ENCODE results near the gene CBLIF.
A peak's percentile ranks its signal among the peaks of the same experiment; 100 is the strongest.

CBLIF gene

DNA sequence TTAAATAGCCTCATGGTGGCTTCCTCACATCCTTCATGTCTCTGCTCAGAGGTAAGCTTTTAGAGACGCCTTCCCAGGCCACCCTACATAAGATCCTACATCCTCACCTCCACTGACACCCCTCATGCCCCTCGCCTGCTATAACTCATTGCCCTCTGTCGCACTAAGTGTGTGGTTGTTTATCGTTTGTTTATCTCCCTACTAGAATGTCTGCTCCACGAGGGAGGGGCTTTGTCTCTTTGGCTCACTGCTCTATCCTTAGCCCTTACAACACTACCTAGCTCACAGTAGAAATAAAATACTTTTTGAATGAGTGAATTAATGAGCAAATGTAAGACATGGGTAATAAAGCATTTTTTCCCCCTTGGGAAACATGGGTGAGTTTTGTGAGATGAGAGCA lies 1.3 kb upstream of the CBLIF start:
- TF ChIP-seq, protein P1, sequence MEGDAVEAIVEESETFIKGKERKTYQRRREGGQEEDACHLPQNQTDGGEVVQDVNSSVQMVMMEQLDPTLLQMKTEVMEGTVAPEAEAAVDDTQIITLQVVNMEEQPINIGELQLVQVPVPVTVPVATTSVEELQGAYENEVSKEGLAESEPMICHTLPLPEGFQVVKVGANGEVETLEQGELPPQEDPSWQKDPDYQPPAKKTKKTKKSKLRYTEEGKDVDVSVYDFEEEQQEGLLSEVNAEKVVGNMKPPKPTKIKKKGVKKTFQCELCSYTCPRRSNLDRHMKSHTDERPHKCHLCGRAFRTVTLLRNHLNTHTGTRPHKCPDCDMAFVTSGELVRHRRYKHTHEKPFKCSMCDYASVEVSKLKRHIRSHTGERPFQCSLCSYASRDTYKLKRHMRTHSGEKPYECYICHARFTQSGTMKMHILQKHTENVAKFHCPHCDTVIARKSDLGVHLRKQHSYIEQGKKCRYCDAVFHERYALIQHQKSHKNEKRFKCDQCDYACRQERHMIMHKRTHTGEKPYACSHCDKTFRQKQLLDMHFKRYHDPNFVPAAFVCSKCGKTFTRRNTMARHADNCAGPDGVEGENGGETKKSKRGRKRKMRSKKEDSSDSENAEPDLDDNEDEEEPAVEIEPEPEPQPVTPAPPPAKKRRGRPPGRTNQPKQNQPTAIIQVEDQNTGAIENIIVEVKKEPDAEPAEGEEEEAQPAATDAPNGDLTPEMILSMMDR (IDR thresholded peaks at IDR 0.05; ENCODE audit: borderline replicate concordance, insufficient read depth, low read depth, low read length): no peak
- H3K4me3 ChIP-seq (ENCODE audit: low read depth, low read length): no peak overlapping the region

DNA sequence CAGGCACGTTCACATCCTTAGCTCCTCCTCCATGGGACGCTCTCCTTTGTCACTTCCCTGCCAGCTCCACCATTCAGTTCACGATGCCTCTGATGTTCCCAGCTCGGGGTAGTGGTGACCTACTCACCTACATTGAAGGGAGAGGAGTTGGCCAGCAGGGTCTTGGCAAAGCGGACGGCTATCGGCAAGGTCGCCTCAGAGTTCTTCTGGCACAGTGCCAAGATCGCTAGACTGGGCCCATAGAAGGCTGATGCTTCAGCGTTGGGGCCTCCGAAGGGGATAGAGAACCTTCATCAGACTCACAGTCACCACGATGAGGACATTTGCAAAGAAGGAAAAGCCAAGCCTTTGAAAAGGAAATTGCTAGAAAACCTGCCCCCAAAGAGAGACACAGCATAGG lies 3.0 kb downstream of the CBLIF start:
- H3K4me3 ChIP-seq (ENCODE audit: low read depth, low read length): no peak overlapping the region
- TF ChIP-seq, protein P1 (IDR thresholded peaks at IDR 0.05; ENCODE audit: borderline replicate concordance, insufficient read depth, low read depth, low read length): no peak

DNA sequence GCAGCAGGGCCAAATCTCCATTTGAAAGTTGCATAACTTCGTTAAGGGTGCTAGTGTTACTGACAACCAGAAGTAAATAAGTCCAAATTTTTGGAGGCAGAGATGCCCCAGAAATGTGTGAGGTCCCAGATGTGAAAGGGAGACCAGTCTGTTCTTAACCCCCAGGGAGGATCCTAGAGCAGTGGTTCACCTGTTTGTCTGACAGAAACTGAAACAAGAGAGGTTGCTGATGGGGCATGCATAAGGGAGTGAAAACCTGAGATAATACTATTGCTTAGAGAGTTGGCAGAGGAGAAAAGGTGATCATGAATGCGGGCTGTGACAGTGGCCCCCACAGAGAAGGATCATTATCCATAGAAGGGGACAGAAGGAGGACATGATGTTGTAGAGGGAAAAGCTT lies 3.8 kb downstream of the CBLIF start:
- TF ChIP-seq, protein P1 (IDR thresholded peaks at IDR 0.05; ENCODE audit: borderline replicate concordance, insufficient read depth, low read depth, low read length): no peak
- no peak overlapping the region for H3K4me3 ChIP-seq (ENCODE audit: low read depth, low read length)

DNA sequence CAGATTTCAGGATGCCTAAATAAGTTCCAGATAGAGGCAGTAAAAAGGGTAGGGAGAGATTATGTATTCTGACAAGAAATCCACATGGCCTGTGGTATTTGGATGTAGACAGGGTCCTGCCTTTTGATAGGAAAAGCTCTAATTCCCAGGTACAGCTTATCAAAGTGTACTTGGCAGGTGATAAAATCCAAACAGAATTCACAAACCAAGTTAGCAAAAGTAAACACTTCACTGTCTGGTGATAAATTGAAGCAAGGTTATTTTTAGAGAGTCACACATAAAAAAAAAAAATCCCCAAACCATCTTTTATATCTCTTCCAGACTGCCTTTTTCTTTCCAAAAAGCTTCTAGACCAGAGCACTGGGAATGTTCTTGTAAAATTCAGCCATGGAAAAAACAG lies 5.7 kb downstream of the CBLIF start:
- TF ChIP-seq, protein P1 (IDR thresholded peaks at IDR 0.05; ENCODE audit: borderline replicate concordance, insufficient read depth, low read depth, low read length): no peak

DNA sequence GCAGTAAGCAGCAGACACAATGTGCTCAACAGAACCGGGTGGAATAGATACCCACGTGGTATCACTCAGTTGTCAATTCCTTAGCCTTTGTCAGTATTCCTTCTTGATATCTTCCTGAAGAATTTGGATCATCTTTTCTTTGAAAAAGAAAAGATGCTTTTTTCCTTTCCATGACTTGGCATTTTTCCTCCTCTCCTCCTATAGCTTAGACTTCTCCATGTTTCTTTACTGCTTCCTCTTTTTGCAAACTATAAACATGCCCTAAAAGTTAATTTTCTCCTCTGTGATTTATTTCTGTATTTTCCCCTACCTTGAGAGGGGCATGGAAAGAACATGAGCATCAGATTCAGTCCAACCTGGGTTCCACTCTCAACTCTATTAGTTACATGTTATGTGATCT lies 11.7 kb downstream of the CBLIF start:
- TF ChIP-seq, protein P1 (IDR thresholded peaks at IDR 0.05; ENCODE audit: borderline replicate concordance, insufficient read depth, low read depth, low read length): no peak
- no peak overlapping the region for H3K4me3 ChIP-seq (ENCODE audit: low read depth, low read length)

More for the DNA sequence above, 5.7 kb downstream of the CBLIF start:
- H3K4me3 ChIP-seq (ENCODE audit: low read depth, low read length): no peak overlapping the region

DNA sequence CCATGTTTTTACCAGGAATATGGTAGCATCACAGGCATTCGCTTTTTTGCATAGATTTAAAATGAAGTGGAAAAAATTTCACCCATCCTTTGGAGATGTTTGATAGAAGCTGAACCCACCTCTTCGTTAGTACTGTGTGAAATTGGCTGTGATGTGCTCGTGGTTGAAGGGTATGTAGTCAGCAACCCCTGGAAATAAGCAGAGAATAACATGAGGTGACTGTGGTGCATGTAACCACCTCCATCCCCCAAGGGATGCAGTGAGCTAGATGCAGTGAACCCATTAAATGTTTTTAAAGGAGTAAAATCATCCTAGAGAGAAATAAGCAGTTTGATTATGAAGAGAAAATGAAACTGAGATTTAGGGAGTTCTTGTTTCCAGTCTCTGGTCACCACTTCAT lies 15.9 kb downstream of the CBLIF start:
- TF ChIP-seq, protein P1 (IDR thresholded peaks at IDR 0.05; ENCODE audit: borderline replicate concordance, insufficient read depth, low read depth, low read length): no peak
- no peak overlapping the region for H3K4me3 ChIP-seq (ENCODE audit: low read depth, low read length)

DNA sequence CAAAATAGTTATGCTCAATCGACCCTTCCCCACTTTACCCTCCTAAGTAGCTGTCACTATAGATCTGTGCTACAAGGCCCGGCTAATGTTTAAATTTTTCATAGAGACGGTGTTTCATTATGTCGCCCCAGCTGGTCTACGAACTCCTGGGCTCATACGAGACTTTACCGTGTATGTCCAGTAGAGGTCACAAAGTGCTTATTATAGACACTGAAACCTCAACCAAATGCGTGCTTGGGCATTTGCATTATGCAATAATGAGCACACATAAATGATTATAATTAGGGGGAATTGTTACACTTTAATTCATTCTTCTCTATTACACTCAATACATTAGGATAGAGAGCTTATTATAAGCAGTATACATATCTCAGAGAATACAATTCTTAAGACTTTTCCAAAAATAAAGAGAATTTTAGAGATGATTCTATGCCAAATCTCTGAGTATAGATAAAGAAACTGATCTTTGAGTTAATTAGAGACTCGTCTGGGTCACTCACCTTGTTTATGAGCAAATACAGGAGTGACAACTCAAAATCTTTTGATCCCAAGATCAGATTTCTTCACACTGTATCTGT lies 22.2 kb downstream of the CBLIF start:
- TF ChIP-seq, protein P1 (IDR thresholded peaks at IDR 0.05; ENCODE audit: borderline replicate concordance, insufficient read depth, low read depth, low read length): peak; percentile 45; the same call in 1 of the 2 replicates
- H3K4me3 ChIP-seq (ENCODE audit: low read depth, low read length): no peak overlapping the region
